ENCODE data around the gene P2RX4. TPM values are rescaled to one million over a fixed set of nuclear protein-coding genes. Genes with fewer than 3 reads are reported as not detected.

Gene P2RX4
- total and polyA plus RNA-seq, 2 of the 4 experiments (the other 2 are of a cell fraction) = 9.5 to 12.6 TPM

DNA sequence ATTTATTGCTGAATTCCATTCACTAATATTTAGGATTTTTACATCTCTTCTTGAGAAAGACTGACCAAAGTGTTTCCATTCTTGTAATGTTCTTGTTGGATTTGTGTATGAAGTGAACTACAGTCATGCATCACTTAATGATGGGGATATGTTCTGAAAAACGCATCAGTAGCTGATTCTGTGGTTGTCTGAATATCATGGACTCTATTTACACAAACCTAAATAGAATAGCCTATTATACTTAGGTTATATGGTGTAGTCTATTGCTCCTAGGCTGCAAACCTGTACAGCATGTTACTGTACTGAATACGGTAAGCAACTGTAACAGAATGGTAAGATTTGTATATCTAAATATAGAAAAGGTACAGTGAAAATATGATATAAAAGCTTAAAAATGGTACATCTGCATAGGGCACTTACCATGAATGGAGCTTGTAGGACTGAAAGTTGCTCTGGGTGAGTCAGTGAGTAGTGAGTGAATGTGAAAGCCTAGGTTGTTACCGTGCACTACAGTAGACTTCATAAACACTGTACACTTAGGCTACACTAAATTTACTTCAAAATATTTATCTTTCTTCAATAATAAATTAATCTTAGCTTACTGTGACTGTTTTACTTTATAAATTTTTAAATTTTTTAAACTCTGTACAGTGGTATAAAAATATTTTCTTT, 27.6 kb upstream of the P2RX4 start:
- Histone ChIP-seq H3K27me3 (ENCODE audit: control insufficient read depth, insufficient read depth, low read length) (no peaks in the 10 kb centered on the region), H3K4ac (ENCODE audit: low read depth, low read length) (no peak overlapping the region), H3K14ac (replicated peaks; ENCODE audit: low read depth, low read length) (no peak overlapping the region), H4K91ac (ENCODE audit: insufficient read depth, low read depth, low read length) (no peak overlapping the region), H2AFZ (replicated peaks; ENCODE audit: low read length, poor library complexity) (no peak overlapping the region), H3K4me3 (ENCODE audit: insufficient read depth, low read depth, low read length) (no peak overlapping the region), H3K4me1 (ENCODE audit: control insufficient read depth, insufficient read depth, low read length) (no peaks in the 10 kb centered on the region), H3K56ac (ENCODE audit: extremely low read depth, insufficient read depth, low read length) (no peak overlapping the region), H2AK5ac (ENCODE audit: low read depth, low read length) (no peak overlapping the region), H3K9me3 (ENCODE audit: control insufficient read depth, insufficient read depth, low read length) (no peaks in the 10 kb centered on the region), H3K27ac (ENCODE audit: insufficient read depth, low read length) (no peak overlapping the region), H3K18ac (ENCODE audit: low read depth, low read length) (no peak overlapping the region), H3K9ac (ENCODE audit: low read depth, low read length) (no peak overlapping the region), H3K79me1 (ENCODE audit: low read depth in 1 of 2, low read length in 2 of 2) (no peaks in the 10 kb centered on the region), H2BK120ac (ENCODE audit: low read depth, low read length) (no peak overlapping the region), H3K36me3 (ENCODE audit: control insufficient read depth, insufficient read depth, low read length) (no peaks in the 10 kb centered on the region), H3K23ac (ENCODE audit: low read depth, low read length) (no peak overlapping the region), H3K9me1 (ENCODE audit: insufficient read depth, low read length) (no peaks in the 10 kb centered on the region), H4K8ac (ENCODE audit: low read depth in 2 of 2, low read length in 2 of 2) (no peak overlapping the region), H2BK20ac (ENCODE audit: low read depth, low read length) (no peak overlapping the region), H4K5ac (ENCODE audit: low read depth, low read length) (no peak overlapping the region), H2BK5ac (ENCODE audit: low read depth, low read length, poor library complexity, severe bottlenecking) (no peak overlapping the region), H4K20me1 (ENCODE audit: insufficient read depth, low read length) (no peaks in the 10 kb centered on the region), H3K4me2 (ENCODE audit: low read depth, low read length) (no peak overlapping the region), H2AK9ac (replicated peaks; ENCODE audit: low read depth, low read length, poor library complexity) (no peak overlapping the region), H2BK15ac (ENCODE audit: low read depth, low read length) (no peak overlapping the region)
- intact Hi-C loops (cut with micrococcal nuclease) (no loop called here), in situ Hi-C loops (cut with MboI; ENCODE audit: low sequenced_read_pairs) (no loop called here), dilution Hi-C loops (cut with HindIII; ENCODE audit: low sequenced_read_pairs, unreplicated experiment) (no loop called here)
- no TSS peak for BruUV-seq (replicated peaks)
- CTCF ChIA-PET = no interaction called here
- POLR2A ChIA-PET (ENCODE audit: unreplicated experiment) = no interaction called here
- DNase-seq (no peak), ATAC-seq (ENCODE audit: low read depth) (no peak)
- no CpG with 5 or more reads among the region's 3 CpGs for WGBS, 2 experiments (ENCODE audit: extremely low coverage in 2 of 2, insufficient read length in 1 of 2)
- TF ChIP-seq NFE2L2 (IDR thresholded peaks at IDR 0.05; ENCODE audit: low read depth, low read length) (no peak), SMC3 (IDR thresholded peaks at IDR 0.05; ENCODE audit: low read depth, low read length) (no peak), CHD1 (IDR thresholded peaks at IDR 0.05; ENCODE audit: low read depth, low read length) (no peak), RFX5 (IDR thresholded peaks at IDR 0.05; ENCODE audit: low read depth, low read length) (no peak), MAFK (IDR thresholded peaks at IDR 0.05; ENCODE audit: low read depth, low read length) (no peak), ELK1 (IDR thresholded peaks at IDR 0.05; ENCODE audit: borderline replicate concordance, low read depth, low read length) (no peak), CEBPB (IDR thresholded peaks at IDR 0.05; ENCODE audit: low read depth, low read length) (no peak), RAD21 (IDR thresholded peaks at IDR 0.05; ENCODE audit: low read length) (no peak)
- TF ChIP-seq, protein P1, sequence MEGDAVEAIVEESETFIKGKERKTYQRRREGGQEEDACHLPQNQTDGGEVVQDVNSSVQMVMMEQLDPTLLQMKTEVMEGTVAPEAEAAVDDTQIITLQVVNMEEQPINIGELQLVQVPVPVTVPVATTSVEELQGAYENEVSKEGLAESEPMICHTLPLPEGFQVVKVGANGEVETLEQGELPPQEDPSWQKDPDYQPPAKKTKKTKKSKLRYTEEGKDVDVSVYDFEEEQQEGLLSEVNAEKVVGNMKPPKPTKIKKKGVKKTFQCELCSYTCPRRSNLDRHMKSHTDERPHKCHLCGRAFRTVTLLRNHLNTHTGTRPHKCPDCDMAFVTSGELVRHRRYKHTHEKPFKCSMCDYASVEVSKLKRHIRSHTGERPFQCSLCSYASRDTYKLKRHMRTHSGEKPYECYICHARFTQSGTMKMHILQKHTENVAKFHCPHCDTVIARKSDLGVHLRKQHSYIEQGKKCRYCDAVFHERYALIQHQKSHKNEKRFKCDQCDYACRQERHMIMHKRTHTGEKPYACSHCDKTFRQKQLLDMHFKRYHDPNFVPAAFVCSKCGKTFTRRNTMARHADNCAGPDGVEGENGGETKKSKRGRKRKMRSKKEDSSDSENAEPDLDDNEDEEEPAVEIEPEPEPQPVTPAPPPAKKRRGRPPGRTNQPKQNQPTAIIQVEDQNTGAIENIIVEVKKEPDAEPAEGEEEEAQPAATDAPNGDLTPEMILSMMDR (conservative IDR thresholded peaks at IDR 0.05; ENCODE audit: low read depth, low read length) = no peak
